AG10803 (cell line): ENCODE data around the gene CNTN1.

Experiments
- DNase-seq: peaks from one replicate; pipeline ENCODE4 v3.0.0; 2010; ENCODE audit warnings: low read depth
- H3K4me3 ChIP-seq: 2 replicates; pipeline ENCODE4 v1.5.1; 2011; ENCODE audit warnings: mild to moderate bottlenecking, low read length, control low read depth
- TF ChIP-seq, protein P1 (sequence below): conservative IDR thresholded peaks from 2 replicates; pipeline ENCODE4 v1.5.1; 2011; ENCODE audit warnings: mild to moderate bottlenecking, low read length, control low read depth, inconsistent platforms

CNTN1 gene

DNA sequence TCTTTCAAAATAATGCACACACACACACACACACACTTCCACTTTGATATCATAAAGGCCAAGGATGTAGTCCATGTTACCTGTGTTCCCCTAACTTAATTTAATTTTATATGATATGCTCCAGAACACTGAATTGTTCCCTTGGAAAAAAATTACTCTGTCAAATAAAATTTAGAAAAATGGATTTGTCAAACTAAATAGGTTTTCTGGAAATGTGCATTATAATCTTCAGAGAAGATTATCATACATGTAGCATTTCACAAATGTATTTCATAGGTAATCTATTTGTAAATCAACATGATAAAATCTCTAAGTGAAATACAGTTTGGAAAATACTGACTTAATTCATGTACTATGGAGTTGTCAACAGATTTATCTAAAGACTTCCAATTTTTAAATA lies 68.6 kb downstream of the CNTN1 start:
- DNase-seq = no peak

DNA sequence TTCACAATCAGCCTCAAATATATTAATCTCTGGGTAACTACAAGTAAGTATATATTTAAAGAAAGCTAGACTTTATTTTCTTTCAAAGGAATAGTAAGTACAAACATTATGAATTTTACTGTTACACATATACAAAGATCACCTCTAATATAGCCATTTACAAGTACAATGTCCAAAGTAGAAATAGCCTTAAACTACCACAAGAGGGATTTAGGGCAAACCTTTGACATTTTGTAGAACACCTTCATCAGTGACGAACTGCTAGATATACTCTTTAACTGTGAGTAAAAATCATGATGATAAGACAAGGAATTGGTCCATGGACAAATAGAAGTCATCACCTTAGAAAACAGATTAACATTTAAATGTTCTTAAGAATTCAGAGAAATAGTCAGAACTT lies 69.8 kb downstream of the CNTN1 start:
- H3K4me3 ChIP-seq = no peak overlapping the region
- TF ChIP-seq, protein P1, sequence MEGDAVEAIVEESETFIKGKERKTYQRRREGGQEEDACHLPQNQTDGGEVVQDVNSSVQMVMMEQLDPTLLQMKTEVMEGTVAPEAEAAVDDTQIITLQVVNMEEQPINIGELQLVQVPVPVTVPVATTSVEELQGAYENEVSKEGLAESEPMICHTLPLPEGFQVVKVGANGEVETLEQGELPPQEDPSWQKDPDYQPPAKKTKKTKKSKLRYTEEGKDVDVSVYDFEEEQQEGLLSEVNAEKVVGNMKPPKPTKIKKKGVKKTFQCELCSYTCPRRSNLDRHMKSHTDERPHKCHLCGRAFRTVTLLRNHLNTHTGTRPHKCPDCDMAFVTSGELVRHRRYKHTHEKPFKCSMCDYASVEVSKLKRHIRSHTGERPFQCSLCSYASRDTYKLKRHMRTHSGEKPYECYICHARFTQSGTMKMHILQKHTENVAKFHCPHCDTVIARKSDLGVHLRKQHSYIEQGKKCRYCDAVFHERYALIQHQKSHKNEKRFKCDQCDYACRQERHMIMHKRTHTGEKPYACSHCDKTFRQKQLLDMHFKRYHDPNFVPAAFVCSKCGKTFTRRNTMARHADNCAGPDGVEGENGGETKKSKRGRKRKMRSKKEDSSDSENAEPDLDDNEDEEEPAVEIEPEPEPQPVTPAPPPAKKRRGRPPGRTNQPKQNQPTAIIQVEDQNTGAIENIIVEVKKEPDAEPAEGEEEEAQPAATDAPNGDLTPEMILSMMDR = no peak
- DNase-seq = no peak

More for the DNA sequence above, 68.6 kb downstream of the CNTN1 start:
- no peak overlapping the region for H3K4me3 ChIP-seq
- TF ChIP-seq, protein P1 = no peak

DNA sequence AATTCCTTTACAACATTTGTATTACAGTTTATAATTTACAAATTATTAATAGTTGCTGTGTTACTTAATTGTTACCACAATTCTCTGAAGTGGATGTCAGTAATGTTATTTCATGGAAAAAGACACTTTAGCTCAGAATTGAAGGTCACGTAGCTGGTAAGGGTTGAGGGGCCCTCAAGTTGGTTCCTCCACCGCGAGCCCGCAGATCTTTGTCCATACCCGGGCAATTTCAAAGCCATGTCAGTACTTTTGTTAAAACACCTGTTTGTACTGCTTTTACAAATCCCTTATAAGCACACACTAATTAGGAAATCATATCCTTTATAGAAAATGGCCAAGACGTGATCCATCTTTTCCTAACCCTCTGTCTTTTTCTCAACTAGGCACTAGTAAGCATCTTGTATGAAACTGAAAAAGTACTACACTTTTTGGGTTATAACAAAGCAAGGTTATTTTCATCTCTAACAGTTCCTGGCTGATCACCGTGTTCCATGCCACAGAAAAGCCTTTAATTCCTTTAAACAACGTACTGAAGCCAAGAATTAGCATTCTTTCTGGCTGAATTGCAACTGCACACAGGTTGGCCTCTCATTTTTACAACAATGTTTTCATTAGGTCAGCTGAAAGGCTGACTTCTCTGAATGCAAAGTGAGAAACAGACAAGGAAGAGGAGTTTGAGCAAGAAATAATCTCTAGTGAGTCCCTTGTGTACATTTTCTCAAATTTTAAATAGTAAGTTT lies 76.1 kb downstream of the CNTN1 start:
- TF ChIP-seq, protein P1 = no peak
- no peak for DNase-seq
- no peak overlapping the region for H3K4me3 ChIP-seq

DNA sequence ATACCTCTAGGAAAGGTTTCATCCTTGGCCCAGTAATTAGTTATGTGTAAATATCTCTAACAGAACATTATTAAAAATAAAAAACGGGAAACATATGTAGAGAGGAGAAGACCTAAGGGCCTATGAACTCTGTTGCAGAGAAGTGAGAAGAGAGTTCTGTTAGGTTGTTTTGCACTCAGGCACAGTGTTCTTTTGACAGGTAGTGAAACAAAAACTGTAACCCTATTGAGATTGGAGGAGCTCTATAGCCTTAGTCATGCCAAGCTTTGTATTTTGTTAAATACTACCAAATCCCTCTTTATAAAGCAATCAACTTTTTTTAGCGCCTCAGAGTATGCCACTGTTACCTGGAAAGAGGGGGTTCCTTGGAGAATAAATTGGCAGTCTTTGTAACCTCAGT lies 77.6 kb downstream of the CNTN1 start:
- no peak for DNase-seq
- TF ChIP-seq, protein P1 = no peak
- no peak overlapping the region for H3K4me3 ChIP-seq

DNA sequence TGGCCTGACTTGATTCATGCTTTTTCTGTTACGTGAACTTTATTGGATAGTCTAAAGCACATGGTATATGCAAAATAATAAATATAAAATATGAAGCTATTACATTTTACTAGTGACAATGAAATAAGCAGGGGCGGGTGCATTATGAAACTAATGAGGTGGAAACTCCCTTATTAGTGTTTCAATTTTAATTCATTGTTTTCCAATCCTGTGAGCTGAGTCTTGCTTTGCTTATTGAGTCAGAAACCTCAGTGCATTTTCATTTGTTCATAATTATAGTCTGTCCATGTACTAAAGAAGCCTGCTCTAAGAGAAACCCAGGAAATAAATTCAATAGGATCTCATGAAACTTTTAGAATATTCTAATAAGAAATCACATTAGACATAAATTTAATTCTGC lies 78.5 kb downstream of the CNTN1 start:
- H3K4me3 ChIP-seq = no peak overlapping the region
- TF ChIP-seq, protein P1 = no peak
- DNase-seq = no peak

DNA sequence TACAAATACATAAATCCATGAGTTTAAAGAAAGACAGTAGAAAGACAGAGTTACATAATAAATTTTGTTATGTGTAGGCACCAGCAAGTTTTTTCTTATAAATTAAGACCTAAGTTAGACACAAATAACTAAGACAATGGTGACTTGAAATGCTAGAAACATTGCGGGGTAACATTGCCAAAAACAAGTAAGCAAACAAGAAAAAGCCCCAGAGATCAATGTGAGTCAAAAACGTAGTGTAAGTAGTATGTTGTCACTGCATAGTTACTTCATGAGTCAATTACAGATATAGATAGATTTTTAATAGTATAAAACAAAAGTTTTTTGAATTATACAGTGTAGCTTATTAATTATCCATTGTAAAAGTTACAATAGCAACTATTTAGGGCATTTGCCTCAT lies 83.4 kb downstream of the CNTN1 start:
- TF ChIP-seq, protein P1 = no peak
- DNase-seq = no peak
- no peak overlapping the region for H3K4me3 ChIP-seq

DNA sequence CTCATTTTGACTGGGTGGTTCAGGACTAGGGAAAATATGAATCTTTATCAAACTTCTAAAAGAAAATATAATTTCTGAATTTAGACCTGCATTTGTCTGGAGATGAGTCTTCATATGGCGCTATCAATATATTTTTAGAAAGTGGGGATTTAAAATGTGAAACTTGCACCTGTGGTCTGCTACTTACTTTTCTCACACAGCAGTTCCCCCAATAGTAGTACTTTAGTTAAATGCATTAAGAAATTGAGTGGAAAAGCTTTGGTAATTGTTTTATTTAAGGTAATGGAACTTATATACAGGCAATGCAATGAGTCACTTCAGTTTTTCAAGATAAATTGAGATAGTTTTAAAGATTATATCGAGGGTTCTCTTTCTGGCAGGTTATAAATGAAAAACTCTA lies 91.9 kb downstream of the CNTN1 start:
- no peak for DNase-seq

More for the DNA sequence above, 91.9 kb downstream of the CNTN1 start:
- TF ChIP-seq, protein P1 = no peak
- H3K4me3 ChIP-seq = no peak overlapping the region
